ENCODE data around the gene PLA2G5.

Gene PLA2G5

GRCh38 chr1:20070357-20070756, 363 bp downstream of the PLA2G5 start:
- no peak for DNase-seq

GRCh38 chr1:20071416-20071815, 1.4 kb downstream of the PLA2G5 start:
- DNase-seq: no peak

- no peak for DNase-seq
Observed at GRCh38 chr1:20072771-20073170, 2.8 kb downstream of the PLA2G5 start.

GRCh38 chr1:20073256-20073655, 3.3 kb downstream of the PLA2G5 start:
- no peak for DNase-seq

- no peak for DNase-seq
Observed at GRCh38 chr1:20074055-20074724, 4.2 kb downstream of the PLA2G5 start.

- no peak for DNase-seq
Observed at GRCh38 chr1:20074725-20075171, 4.8 kb downstream of the PLA2G5 start.

- no peak for DNase-seq
Observed at GRCh38 chr1:20075345-20075744, 5.4 kb downstream of the PLA2G5 start.

GRCh38 chr1:20076223-20076622, 6.2 kb downstream of the PLA2G5 start:
- DNase-seq: no peak

- DNase-seq: no peak
Observed at GRCh38 chr1:20076710-20077461, 6.9 kb downstream of the PLA2G5 start.

GRCh38 chr1:20078171-20078651, 8.2 kb downstream of the PLA2G5 start:
- DNase-seq: no peak

- DNase-seq: no peak
Observed at GRCh38 chr1:20078711-20079110, 8.7 kb downstream of the PLA2G5 start.

- no peak for DNase-seq
Observed at GRCh38 chr1:20079661-20080305, 9.8 kb downstream of the PLA2G5 start.

GRCh38 chr1:20080441-20081352, 10.7 kb downstream of the PLA2G5 start:
- DNase-seq: no peak

GRCh38 chr1:20081353-20081810, 11.4 kb downstream of the PLA2G5 start:
- no peak for DNase-seq

- DNase-seq: no peak
Observed at GRCh38 chr1:20082772-20083171, 12.8 kb downstream of the PLA2G5 start.

- no peak for DNase-seq
Observed at GRCh38 chr1:20083178-20083944, 13.4 kb downstream of the PLA2G5 start.

- no peak for DNase-seq
Observed at GRCh38 chr1:20086800-20087199, 16.8 kb downstream of the PLA2G5 start.

GRCh38 chr1:20087668-20088067, 17.7 kb downstream of the PLA2G5 start:
- DNase-seq: no peak

- DNase-seq: no peak
Observed at GRCh38 chr1:20089328-20090077, 19.5 kb downstream of the PLA2G5 start.

GRCh38 chr1:20090119-20090518, 20.1 kb downstream of the PLA2G5 start:
- DNase-seq: no peak

GRCh38 chr1:20090641-20091040, 20.6 kb downstream of the PLA2G5 start:
- no peak for DNase-seq
